ENCODE measurements around the gene VSNL1. TPM values are rescaled to one million over a fixed set of nuclear protein-coding genes. Genes with fewer than 3 reads are reported as not detected.

Gene VSNL1
- total RNA-seq, 1 donor from 2014 or later = not detected

DNA sequence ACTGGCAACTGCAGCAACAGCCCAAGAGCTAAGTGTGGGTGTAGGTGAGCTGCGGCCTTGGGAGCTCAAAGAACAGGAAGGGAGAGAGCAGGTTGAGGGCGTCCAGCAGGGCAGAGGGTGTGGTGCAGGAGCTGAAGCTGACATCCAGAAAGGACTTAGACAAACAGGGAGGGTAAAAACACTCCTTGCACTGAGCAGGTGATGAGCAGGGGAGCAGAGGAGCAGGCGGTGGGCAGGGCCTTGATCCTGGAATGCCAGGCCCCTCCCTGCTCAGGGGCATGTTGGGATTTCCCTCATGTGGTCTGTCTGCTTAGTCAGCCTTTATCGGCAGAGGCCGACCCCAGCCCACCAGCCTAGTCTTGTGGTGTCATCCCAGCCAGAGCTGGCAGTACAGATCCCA, 63.6 kb downstream of the VSNL1 start:
- Mint-ChIP-seq H3K4me1 (ENCODE audit: low read depth) (no peaks in the 10 kb centered on the region), H3K9me3 (ENCODE audit: low read depth) (no peaks in the 10 kb centered on the region), H3K27ac (ENCODE audit: unreplicated experiment) (peak overlapping the region; percentile 18), H3K4me3 (ENCODE audit: unreplicated experiment) (no peak overlapping the region), H3K36me3 (ENCODE audit: low read depth) (peaks cover 2% of the 10 kb centered on the region), H3K27me3 (ENCODE audit: low read depth) (peaks cover 13% of the 10 kb centered on the region)
- DNase-seq (ENCODE audit: low spot score) = no peak
- TF ChIP-seq, protein P1, sequence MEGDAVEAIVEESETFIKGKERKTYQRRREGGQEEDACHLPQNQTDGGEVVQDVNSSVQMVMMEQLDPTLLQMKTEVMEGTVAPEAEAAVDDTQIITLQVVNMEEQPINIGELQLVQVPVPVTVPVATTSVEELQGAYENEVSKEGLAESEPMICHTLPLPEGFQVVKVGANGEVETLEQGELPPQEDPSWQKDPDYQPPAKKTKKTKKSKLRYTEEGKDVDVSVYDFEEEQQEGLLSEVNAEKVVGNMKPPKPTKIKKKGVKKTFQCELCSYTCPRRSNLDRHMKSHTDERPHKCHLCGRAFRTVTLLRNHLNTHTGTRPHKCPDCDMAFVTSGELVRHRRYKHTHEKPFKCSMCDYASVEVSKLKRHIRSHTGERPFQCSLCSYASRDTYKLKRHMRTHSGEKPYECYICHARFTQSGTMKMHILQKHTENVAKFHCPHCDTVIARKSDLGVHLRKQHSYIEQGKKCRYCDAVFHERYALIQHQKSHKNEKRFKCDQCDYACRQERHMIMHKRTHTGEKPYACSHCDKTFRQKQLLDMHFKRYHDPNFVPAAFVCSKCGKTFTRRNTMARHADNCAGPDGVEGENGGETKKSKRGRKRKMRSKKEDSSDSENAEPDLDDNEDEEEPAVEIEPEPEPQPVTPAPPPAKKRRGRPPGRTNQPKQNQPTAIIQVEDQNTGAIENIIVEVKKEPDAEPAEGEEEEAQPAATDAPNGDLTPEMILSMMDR (IDR thresholded peaks at IDR 0.05) = no peak

DNA sequence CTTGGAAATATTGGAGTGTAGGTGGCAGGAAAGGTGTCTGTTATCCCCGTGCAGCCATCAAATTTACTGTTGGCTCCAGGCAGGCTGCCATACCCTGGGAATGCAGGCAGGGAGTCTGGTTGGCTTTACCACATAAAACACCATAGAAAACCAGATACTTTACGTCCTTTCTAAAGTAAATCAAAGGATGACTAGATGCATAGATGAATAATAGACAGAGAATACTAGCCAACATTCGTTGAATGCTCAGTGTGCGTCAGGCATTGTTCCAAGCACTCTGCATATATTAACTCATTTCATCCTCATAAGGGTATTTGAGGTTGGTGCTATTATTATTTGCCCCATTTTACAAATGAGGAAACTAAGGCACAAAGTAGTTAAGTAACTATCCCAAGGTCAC, 65.2 kb downstream of the VSNL1 start:
- peaks cover 12% of the 10 kb centered on the region for H3K27me3 Mint-ChIP-seq (ENCODE audit: low read depth)
- no peaks in the 10 kb centered on the region for H3K4me1 Mint-ChIP-seq (ENCODE audit: low read depth)
- peaks cover 2% of the 10 kb centered on the region for H3K36me3 Mint-ChIP-seq (ENCODE audit: low read depth)
- H3K4me3 Mint-ChIP-seq (ENCODE audit: unreplicated experiment) = no peak overlapping the region
- no peak overlapping the region for H3K27ac Mint-ChIP-seq (ENCODE audit: unreplicated experiment)
- DNase-seq (ENCODE audit: low spot score) = no peak
- TF ChIP-seq, protein P1 (IDR thresholded peaks at IDR 0.05) = no peak
- no peaks in the 10 kb centered on the region for H3K9me3 Mint-ChIP-seq (ENCODE audit: low read depth)

DNA sequence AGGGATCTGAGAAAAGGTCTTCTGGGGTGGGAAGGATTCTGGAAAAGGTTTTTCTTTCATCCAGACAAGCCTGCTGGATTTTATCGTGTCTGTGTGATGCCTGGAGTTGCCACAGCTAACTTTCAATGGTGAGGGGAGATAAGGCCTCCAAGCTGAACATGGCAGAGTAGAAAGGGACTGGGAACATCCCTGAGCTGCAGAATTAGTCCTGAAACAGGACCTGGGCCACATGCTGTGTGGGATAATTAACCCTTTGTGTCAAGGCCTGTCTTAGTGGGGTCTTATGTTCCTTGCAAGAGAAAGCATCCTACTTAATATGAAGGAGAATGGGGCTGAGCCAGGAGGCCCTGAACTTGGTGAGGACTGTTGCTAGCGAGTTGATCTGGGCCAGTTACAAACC, 66.4 kb downstream of the VSNL1 start:
- DNase-seq (ENCODE audit: low spot score) = no peak
- Mint-ChIP-seq H3K9me3 (ENCODE audit: low read depth) (no peaks in the 10 kb centered on the region), H3K27me3 (ENCODE audit: low read depth) (peaks cover 10% of the 10 kb centered on the region), H3K4me3 (ENCODE audit: unreplicated experiment) (no peak overlapping the region), H3K4me1 (ENCODE audit: low read depth) (no peaks in the 10 kb centered on the region), H3K27ac (ENCODE audit: unreplicated experiment) (no peak overlapping the region), H3K36me3 (ENCODE audit: low read depth) (peaks cover 2% of the 10 kb centered on the region)
- TF ChIP-seq, protein P1 (IDR thresholded peaks at IDR 0.05) = no peak

DNA sequence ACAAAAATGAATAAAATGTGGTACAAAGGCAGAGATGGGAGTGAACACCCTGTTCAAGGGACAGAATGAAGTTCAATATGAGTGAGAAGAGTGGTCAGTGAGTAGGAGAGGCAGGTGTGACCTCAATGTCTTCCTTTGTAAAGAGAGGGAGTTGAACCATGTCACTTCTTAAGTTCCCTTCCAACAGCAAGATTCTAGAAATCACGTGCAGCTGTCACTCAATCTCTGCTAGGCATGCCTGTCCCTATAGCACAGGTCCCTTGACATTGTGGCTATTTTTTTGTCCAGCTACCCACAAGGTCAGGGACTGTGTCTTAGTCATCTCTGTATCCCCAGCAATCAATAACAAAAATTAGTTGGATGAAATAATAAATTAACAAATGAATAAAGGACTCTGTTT, 66.9 kb downstream of the VSNL1 start:
- TF ChIP-seq, protein P1 (IDR thresholded peaks at IDR 0.05) = no peak
- Mint-ChIP-seq H3K27ac (ENCODE audit: unreplicated experiment) (no peak overlapping the region), H3K27me3 (ENCODE audit: low read depth) (peaks cover 10% of the 10 kb centered on the region), H3K4me1 (ENCODE audit: low read depth) (no peaks in the 10 kb centered on the region), H3K4me3 (ENCODE audit: unreplicated experiment) (no peak overlapping the region), H3K36me3 (ENCODE audit: low read depth) (peaks cover 2% of the 10 kb centered on the region), H3K9me3 (ENCODE audit: low read depth) (no peaks in the 10 kb centered on the region)
- no peak for DNase-seq (ENCODE audit: low spot score)

DNA sequence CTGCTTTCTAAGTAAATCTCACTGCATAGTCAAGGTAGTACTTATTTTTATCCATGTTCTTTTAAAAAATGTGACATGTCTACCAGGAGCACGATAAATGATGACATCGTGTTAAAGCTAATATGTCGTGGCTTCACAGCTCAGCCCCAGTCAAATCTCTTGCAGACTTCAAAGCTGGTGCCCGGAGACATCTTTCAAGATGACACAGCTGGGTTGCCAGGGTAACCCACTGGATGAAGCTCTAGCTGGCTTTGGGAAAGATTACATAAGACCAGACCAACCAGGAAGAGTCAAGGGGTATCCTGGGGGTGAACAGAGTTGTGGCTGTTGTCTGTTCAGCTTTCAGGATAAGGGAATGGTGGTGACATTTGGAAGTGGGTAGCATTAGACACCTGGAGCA, 67.8 kb downstream of the VSNL1 start:
- TF ChIP-seq, protein P1 (IDR thresholded peaks at IDR 0.05) = no peak
- no peak overlapping the region for H3K27ac Mint-ChIP-seq (ENCODE audit: unreplicated experiment)
- no peaks in the 10 kb centered on the region for H3K4me1 Mint-ChIP-seq (ENCODE audit: low read depth)
- no peak for DNase-seq (ENCODE audit: low spot score)
- H3K27me3 Mint-ChIP-seq (ENCODE audit: low read depth) = peaks cover 8% of the 10 kb centered on the region
- no peaks in the 10 kb centered on the region for H3K9me3 Mint-ChIP-seq (ENCODE audit: low read depth)
- H3K36me3 Mint-ChIP-seq (ENCODE audit: low read depth) = peaks cover 2% of the 10 kb centered on the region
- no peak overlapping the region for H3K4me3 Mint-ChIP-seq (ENCODE audit: unreplicated experiment)
